SK-N-SH (cell line): ENCODE measurements around the gene SSR3. TPM values are rescaled to one million over a fixed set of nuclear protein-coding genes. Genes with fewer than 3 reads are reported as not detected.

Experiments used
- CTCF ChIA-PET: fragments of 300-600, 350-600 bp; formaldehyde crosslinking; extraction: SDS; loops from one replicate; lab custom pipeline; 2021; lab: Yijun Ruan, JAX
- POLR2A ChIA-PET: fragments of 350-600 bp; sonication (Branson Sonifier 250); formaldehyde crosslinking; extraction: SDS; loops from one replicate; lab custom pipeline; 2020; ENCODE audit warnings: antibody characterized with exemption, inconsistent platforms; lab: Yijun Ruan, JAX
- DNase-seq: peaks from one replicate; pipeline ENCODE4 v3.0.0; 2012
- H2AFZ ChIP-seq: fragments of 200-600 bp; sonication (generic); 2 replicates; pipeline ENCODE4 v1.8.1; 2016; ENCODE audit warnings: antibody characterized with exemption, mild to moderate bottlenecking, low read depth
- H3F3A ChIP-seq: fragments of 200-600 bp; sonication (generic); replicated peaks from 2 replicates; pipeline ENCODE3; 2016; ENCODE audit warnings: antibody characterized with exemption, mild to moderate bottlenecking; ENCODE audit not compliant: insufficient read depth
- H3K27ac ChIP-seq, 2 experiments: fragments of 200-500 bp in 1 of 2; fragments of 200-600 bp in 1 of 2; sonication (Bioruptor generic) in 1 of 2; sonication (generic), shearing (Covaris generic) in 1 of 2; 2 replicates each; pipeline versions ENCODE4 v1.5.1 to v1.6.1; 2014 to 2016; ENCODE audit warnings: low read depth in 2 of 2, inconsistent platforms in 1 of 2, low read length in 1 of 2, mild to moderate bottlenecking in 1 of 2, mixed read lengths in 1 of 2
- H3K27me3 ChIP-seq: fragments of 200-600 bp; sonication (generic), shearing (Covaris generic); 2 replicates; pipeline ENCODE4 v1.6.1; 2016; ENCODE audit warnings: mixed run types; ENCODE audit not compliant: insufficient read depth
- H3K36me3 ChIP-seq, 2 experiments: fragments of 200-500 bp in 1 of 2; fragments of 200-600 bp in 1 of 2; sonication (Bioruptor generic) in 1 of 2; sonication (generic) in 1 of 2; replicated peaks in 1 of 2; 2 replicates each; pipeline versions ENCODE3 to v1.5.1; 2014 to 2016; ENCODE audit warnings: low read length in 1 of 2, mild to moderate bottlenecking in 1 of 2; ENCODE audit not compliant: insufficient read depth in 2 of 2, control insufficient read depth in 1 of 2
- H3K4me1 ChIP-seq, 2 experiments: fragments of 200-500 bp in 1 of 2; fragments of 200-600 bp in 1 of 2; sonication (Bioruptor generic) in 1 of 2; sonication (generic), shearing (Covaris generic) in 1 of 2; 2 replicates each; pipeline versions ENCODE4 v1.5.1 to v1.6.1; 2014 to 2016; ENCODE audit warnings: low read depth in 1 of 2, low read length in 1 of 2, mixed run types in 1 of 2; ENCODE audit not compliant: insufficient read depth in 2 of 2, control insufficient read depth in 1 of 2
- H3K4me2 ChIP-seq: fragments of 200-600 bp; sonication (generic), shearing (Covaris generic); 2 replicates; pipeline ENCODE4 v1.6.1; 2017; ENCODE audit warnings: mixed run types
- H3K4me3 ChIP-seq, 2 experiments: fragments of 200-500 bp in 1 of 2; fragments of 200-600 bp in 1 of 2; sonication (Bioruptor generic) in 1 of 2; sonication (generic), shearing (Covaris generic) in 1 of 2; 2 replicates each; pipeline versions ENCODE4 v1.5.1 to v1.8.1; 2014 to 2016; ENCODE audit warnings: low read depth in 2 of 2, inconsistent platforms in 1 of 2, low read length in 1 of 2, mild to moderate bottlenecking in 1 of 2, mixed read lengths in 1 of 2, moderate library complexity in 1 of 2
- H3K79me2 ChIP-seq: fragments of 200-600 bp; sonication (generic); 2 replicates; pipeline ENCODE4 v1.8.1; 2017; ENCODE audit warnings: mild to moderate bottlenecking; ENCODE audit not compliant: insufficient read depth
- H3K9ac ChIP-seq: fragments of 200-600 bp; sonication (generic); 2 replicates; pipeline ENCODE4 v1.6.1; 2017; ENCODE audit warnings: mixed run types
- H3K9me2 ChIP-seq: fragments of 200-600 bp; sonication (generic); 2 replicates; pipeline ENCODE4 v1.6.1; 2017; ENCODE audit warnings: mixed run types
- H3K9me3 ChIP-seq: fragments of 200-600 bp; sonication (generic); 2 replicates; pipeline ENCODE4 v1.6.1; 2017; ENCODE audit warnings: mixed run types, mild to moderate bottlenecking, moderate library complexity
- H4K20me1 ChIP-seq: fragments of 200-600 bp; sonication (generic); 2 replicates; pipeline ENCODE4 v1.6.1; 2017; ENCODE audit warnings: mild to moderate bottlenecking, mixed run types; ENCODE audit not compliant: insufficient read depth
- CTCF ChIP-seq: fragments of 200-600 bp; sonication (generic); IDR thresholded peaks from 2 replicates; pipeline ENCODE4 v1.6.1; 2017; ENCODE audit warnings: antibody characterized with exemption, mild to moderate bottlenecking, moderate library complexity
- ELF1 ChIP-seq: IDR thresholded peaks from 2 replicates; pipeline ENCODE4 v1.4.0; 2012
- EP300 ChIP-seq, 2 experiments: IDR thresholded peaks; 2 replicates each; pipeline versions ENCODE4 v1.4.0 to v1.6.1; 2012; ENCODE audit warnings: borderline replicate concordance in 1 of 2, low read depth in 1 of 2, low read length in 1 of 2
- EZH2phosphoT487 ChIP-seq: fragments of 200-600 bp; sonication (generic); IDR thresholded peaks from 2 replicates; pipeline ENCODE4 v1.6.1; 2017; ENCODE audit warnings: low read depth, mixed run types, mild to moderate bottlenecking, antibody characterized with exemption, moderate library complexity, borderline replicate concordance
- FOXM1 ChIP-seq: IDR thresholded peaks from 2 replicates; pipeline ENCODE4 v1.4.0; 2012; ENCODE audit warnings: low read depth, mild to moderate bottlenecking
- MEF2A ChIP-seq: IDR thresholded peaks from 2 replicates; pipeline ENCODE4 v1.4.0; 2012; ENCODE audit warnings: low read depth, borderline replicate concordance
- MXI1 ChIP-seq: IDR thresholded peaks from 2 replicates; pipeline ENCODE4 v1.6.1; 2012; ENCODE audit warnings: mild to moderate bottlenecking, low read depth, low read length, improper control_type of control experiment
- POLR2AphosphoS5 ChIP-seq: IDR thresholded peaks from 2 replicates; pipeline ENCODE4 v1.6.1; 2012; ENCODE audit warnings: low read depth, low read length
- RCOR1 ChIP-seq: fragments of 150-350 bp; IDR thresholded peaks from 2 replicates; pipeline ENCODE4 v1.6.1; 2017; ENCODE audit warnings: antibody characterized with exemption, low read length
- ZBTB33 ChIP-seq: IDR thresholded peaks from 2 replicates; pipeline ENCODE4 v1.4.0; 2012; ENCODE audit warnings: low read depth, borderline replicate concordance
- WGBS: methylation state at CpG from one replicate; pipeline ENCODE4 v1.1.6; 2017; ENCODE audit warnings: low lambda C conversion rate; 5-methylcytosine and 5-hydroxymethylcytosine counted together
- polyA plus RNA-seq, 3 experiments: library from polyadenylated mRNA; depleted of rRNA; stranded (reverse); fragments of >200 nt; gene quantifications; 2 replicates each; pipeline ENCODE4 v1.2.3, GENCODE V29; 2012
- TF ChIP-seq, protein P1 (sequence below): fragments of 150-350 bp; IDR thresholded peaks from 2 replicates; pipeline ENCODE4 v1.6.1; 2017; ENCODE audit warnings: antibody characterized with exemption, low read length, low read depth, borderline replicate concordance
- TF ChIP-seq, protein P2 (sequence below): IDR thresholded peaks from 2 replicates; pipeline ENCODE4 v1.4.0; 2012; ENCODE audit warnings: low read depth, borderline replicate concordance

SSR3 gene
- polyA plus RNA-seq, 1 of the 3 experiments (the other 2 are of a cell fraction) = 61.7 TPM

DNA sequence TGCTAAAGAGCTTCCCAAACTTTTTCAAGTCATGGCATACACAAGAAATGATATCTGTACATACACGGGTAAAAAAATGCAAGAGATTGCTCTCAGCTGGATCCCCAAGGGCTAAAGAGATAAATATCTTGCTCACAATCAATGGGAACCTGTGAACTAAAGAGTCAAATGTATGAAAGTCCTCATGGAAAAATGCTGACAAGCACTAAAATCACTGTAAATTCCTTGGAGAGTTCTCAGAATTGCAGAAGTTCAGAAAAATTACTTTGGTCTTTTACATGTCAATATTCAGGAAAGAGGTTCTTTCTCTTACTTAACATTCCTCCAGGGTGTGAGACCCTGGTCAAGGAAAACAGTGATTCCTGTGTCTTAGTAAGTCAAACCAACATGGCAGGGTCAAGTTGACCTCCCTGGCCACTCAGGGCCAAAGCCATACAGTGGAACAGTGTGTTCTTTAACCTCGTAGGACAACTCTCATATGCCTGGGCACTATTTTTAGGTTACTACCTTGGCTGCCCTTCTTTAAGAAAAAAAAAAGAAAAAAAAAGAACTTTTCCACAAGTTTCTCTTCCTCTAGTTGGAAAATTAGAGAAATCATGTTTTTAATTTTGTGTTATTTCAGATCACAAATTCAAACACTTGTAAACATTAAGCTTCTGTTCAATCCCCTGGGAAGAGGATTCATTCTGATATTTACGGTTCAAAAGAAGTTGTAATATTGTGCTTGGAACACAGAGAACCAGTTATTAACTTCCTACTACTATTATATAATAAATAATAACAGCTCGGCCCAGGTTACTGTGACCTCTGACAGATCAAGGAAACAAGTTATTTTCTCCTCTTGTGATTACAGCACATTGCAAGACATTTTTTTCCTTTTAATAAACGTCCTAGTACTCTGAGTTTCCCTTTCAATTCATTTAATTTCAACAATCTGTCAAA lies 12.5 kb downstream of the SSR3 start:
- H3K79me2 ChIP-seq = peaks cover 69% of the 10 kb centered on the region
- TF ChIP-seq MXI1 = no peak
- no peak for TF ChIP-seq ZBTB33
- TF ChIP-seq FOXM1 = no peak
- no peak for TF ChIP-seq EP300 (IDR thresholded peaks at IDR 0.05; ENCODE audit: borderline replicate concordance in 1 of 2, low read depth in 1 of 2, low read length in 1 of 2)
- TF ChIP-seq, protein P1, sequence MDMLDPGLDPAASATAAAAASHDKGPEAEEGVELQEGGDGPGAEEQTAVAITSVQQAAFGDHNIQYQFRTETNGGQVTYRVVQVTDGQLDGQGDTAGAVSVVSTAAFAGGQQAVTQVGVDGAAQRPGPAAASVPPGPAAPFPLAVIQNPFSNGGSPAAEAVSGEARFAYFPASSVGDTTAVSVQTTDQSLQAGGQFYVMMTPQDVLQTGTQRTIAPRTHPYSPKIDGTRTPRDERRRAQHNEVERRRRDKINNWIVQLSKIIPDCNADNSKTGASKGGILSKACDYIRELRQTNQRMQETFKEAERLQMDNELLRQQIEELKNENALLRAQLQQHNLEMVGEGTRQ = no peak
- TF ChIP-seq, protein P2, sequence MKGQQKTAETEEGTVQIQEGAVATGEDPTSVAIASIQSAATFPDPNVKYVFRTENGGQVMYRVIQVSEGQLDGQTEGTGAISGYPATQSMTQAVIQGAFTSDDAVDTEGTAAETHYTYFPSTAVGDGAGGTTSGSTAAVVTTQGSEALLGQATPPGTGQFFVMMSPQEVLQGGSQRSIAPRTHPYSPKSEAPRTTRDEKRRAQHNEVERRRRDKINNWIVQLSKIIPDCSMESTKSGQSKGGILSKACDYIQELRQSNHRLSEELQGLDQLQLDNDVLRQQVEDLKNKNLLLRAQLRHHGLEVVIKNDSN = no peak
- no peak for TF ChIP-seq POLR2AphosphoS5
- TF ChIP-seq ELF1 = no peak
- H4K20me1 ChIP-seq = peaks cover 22% of the 10 kb centered on the region
- no peak overlapping the region for H2AFZ ChIP-seq
- no peak overlapping the region for H3K9ac ChIP-seq
- no peaks in the 10 kb centered on the region for H3K9me3 ChIP-seq
- ChIA-PET POLR2A (interaction anchor here (0.9 kb wide), 1 partner anchor 546 kb away, joined by 3 read pairs; no protein-coding TSS in a partner anchor), CTCF (interaction anchor here (0.7 to 2.9 kb wide), 15 partner anchors 9 to 532 kb away, joined by 3 to 14 read pairs (median 6); partner anchors contain the start of gene SSR3)
- 81% methylated on average over 5 of the region's 5 CpGs for WGBS
- H3K27me3 ChIP-seq = no peaks in the 10 kb centered on the region
- H3K27ac ChIP-seq = peak overlapping the region; percentile 72 to 93
- no peaks in the 10 kb centered on the region for H3K9me2 ChIP-seq
- no peak overlapping the region for H3K4me3 ChIP-seq
- peak overlapping the region; percentile 13; the same call in 1 of the 2 replicates for H3K4me2 ChIP-seq
- no peak for DNase-seq
- peaks cover 79% of the 10 kb centered on the region for H3F3A ChIP-seq
- peaks cover 0 to 54% of the 10 kb centered on the region in 2 experiments; a peak in 3 of 4 replicates for H3K4me1 ChIP-seq
- peaks cover 92 to 93% of the 10 kb centered on the region in 2 experiments for H3K36me3 ChIP-seq

GRCh38 chr3:156539802-156540201 lies 15.1 kb downstream of the SSR3 start:
- peaks cover 88% of the 10 kb centered on the region for H3F3A ChIP-seq
- no peak overlapping the region for H3K4me3 ChIP-seq
- DNase-seq = no peak
- H3K9me3 ChIP-seq = no peaks in the 10 kb centered on the region
- ChIA-PET CTCF (no interaction called here), POLR2A (no interaction called here)
- peaks cover 15% of the 10 kb centered on the region for H4K20me1 ChIP-seq
- H3K4me2 ChIP-seq = no peak overlapping the region
- peaks cover 44% of the 10 kb centered on the region for H3K79me2 ChIP-seq
- H3K36me3 ChIP-seq = peaks cover 82% of the 10 kb centered on the region in 2 experiments
- peaks cover 0 to 41% of the 10 kb centered on the region in 2 experiments; a peak in 3 of 4 replicates for H3K4me1 ChIP-seq
- H3K9me2 ChIP-seq = no peaks in the 10 kb centered on the region
- H2AFZ ChIP-seq = no peak overlapping the region
- peak overlapping the region in 1 of 2 experiments; percentile 93; a peak in 2 of 4 replicates for H3K27ac ChIP-seq
- 89% methylated on average over 1 of the region's 1 CpG for WGBS
- no peak for TF ChIP-seq MEF2A
- TF ChIP-seq RCOR1 = no peak
- TF ChIP-seq CTCF = no peak
- no peak for TF ChIP-seq EP300 (IDR thresholded peaks at IDR 0.05; ENCODE audit: borderline replicate concordance in 1 of 2, low read depth in 1 of 2, low read length in 1 of 2)
- no peak for TF ChIP-seq EZH2phosphoT487
- H3K27me3 ChIP-seq = no peaks in the 10 kb centered on the region
- no peak overlapping the region for H3K9ac ChIP-seq
